ENCODE data around the gene MIEF2. TPM values are rescaled to one million over a fixed set of nuclear protein-coding genes. Genes with fewer than 3 reads are reported as not detected.
"Not testable (repeated sequence)": the region's sequence is repeated elsewhere in the genome, so short reads cannot be mapped to it uniquely, and the experiment has no call there.

Gene MIEF2
- total and polyA plus RNA-seq, 2 donors (not counting 3 experiments of a cell fraction or from before 2014, with no cell fraction given): 8.3 to 22.7 TPM

GRCh38 chr17:18213666-18214270 is 46.7 kb upstream of the MIEF2 start:
- H3K4me1 ChIP-seq (ENCODE audit: control insufficient read depth, extremely low read depth, insufficient read depth, low read length): no peaks in the 10 kb centered on the region
- no peak overlapping the region for H3K9ac ChIP-seq (replicated peaks; ENCODE audit: extremely low read depth, insufficient read depth, low read length)
- no peak overlapping the region for H3K27ac ChIP-seq (ENCODE audit: insufficient read depth, low read depth, low read length)
- ChIA-PET CTCF (interaction anchor here (1.0 to 1.6 kb wide), 2 partner anchors 73 kb away, joined by 3 to 6 read pairs; no protein-coding TSS in a partner anchor), POLR2A (interaction anchor here (0.7 kb wide), 1 partner anchor 22 kb away, joined by 3 read pairs; no protein-coding TSS in a partner anchor)
- no peak overlapping the region for H3K4me2 ChIP-seq (ENCODE audit: insufficient read depth, low read length)
- peaks cover 0 to 9% of the 10 kb centered on the region in 2 experiments for H3K36me3 ChIP-seq (ENCODE audit: control insufficient read depth in 2 of 2, extremely low read depth in 1 of 2, insufficient read depth in 2 of 2, low read length in 2 of 2)
- no peak for TF ChIP-seq MYC (IDR thresholded peaks at IDR 0.05; ENCODE audit: low read depth, low read length)
- no peak for TF ChIP-seq FOS (IDR thresholded peaks at IDR 0.05; ENCODE audit: borderline replicate concordance, insufficient read depth, low read length)
- no peak for TF ChIP-seq EZH2 (IDR thresholded peaks at IDR 0.05; ENCODE audit: borderline replicate concordance, low read depth, low read length, severe bottlenecking)
- TF ChIP-seq, protein P1, sequence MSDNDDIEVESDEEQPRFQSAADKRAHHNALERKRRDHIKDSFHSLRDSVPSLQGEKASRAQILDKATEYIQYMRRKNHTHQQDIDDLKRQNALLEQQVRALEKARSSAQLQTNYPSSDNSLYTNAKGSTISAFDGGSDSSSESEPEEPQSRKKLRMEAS (IDR thresholded peaks at IDR 0.05; ENCODE audit: insufficient read depth, insufficient read length): no peak
- TF ChIP-seq, protein P2, sequence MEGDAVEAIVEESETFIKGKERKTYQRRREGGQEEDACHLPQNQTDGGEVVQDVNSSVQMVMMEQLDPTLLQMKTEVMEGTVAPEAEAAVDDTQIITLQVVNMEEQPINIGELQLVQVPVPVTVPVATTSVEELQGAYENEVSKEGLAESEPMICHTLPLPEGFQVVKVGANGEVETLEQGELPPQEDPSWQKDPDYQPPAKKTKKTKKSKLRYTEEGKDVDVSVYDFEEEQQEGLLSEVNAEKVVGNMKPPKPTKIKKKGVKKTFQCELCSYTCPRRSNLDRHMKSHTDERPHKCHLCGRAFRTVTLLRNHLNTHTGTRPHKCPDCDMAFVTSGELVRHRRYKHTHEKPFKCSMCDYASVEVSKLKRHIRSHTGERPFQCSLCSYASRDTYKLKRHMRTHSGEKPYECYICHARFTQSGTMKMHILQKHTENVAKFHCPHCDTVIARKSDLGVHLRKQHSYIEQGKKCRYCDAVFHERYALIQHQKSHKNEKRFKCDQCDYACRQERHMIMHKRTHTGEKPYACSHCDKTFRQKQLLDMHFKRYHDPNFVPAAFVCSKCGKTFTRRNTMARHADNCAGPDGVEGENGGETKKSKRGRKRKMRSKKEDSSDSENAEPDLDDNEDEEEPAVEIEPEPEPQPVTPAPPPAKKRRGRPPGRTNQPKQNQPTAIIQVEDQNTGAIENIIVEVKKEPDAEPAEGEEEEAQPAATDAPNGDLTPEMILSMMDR (IDR thresholded peaks at IDR 0.05; ENCODE audit: extremely low read depth in 1 of 2, insufficient read depth in 1 of 2, low read depth in 1 of 2, low read length in 2 of 2): no peak
- no peak for TF ChIP-seq POLR2A (IDR thresholded peaks at IDR 0.05; ENCODE audit: low read depth, low read length)
- TF ChIP-seq POLR2AphosphoS5 (IDR thresholded peaks at IDR 0.05; ENCODE audit: insufficient read depth, low read depth, low read length): no peak
- no peak for TF ChIP-seq GATA2 (IDR thresholded peaks at IDR 0.05; ENCODE audit: insufficient read depth, insufficient read length, low read depth, low read length)
- no peak for TF ChIP-seq JUN (IDR thresholded peaks at IDR 0.05; ENCODE audit: borderline replicate concordance, insufficient read depth, insufficient read length, low read depth)
- H3K27me3 ChIP-seq (ENCODE audit: control insufficient read depth in 2 of 2, insufficient read depth in 2 of 2, low read length in 2 of 2): no peaks in the 10 kb centered on the region
- DNase-seq (ENCODE audit: low read depth, low spot score) (no peak), FAIRE-seq (no peak)
- H3K79me2 ChIP-seq (ENCODE audit: control insufficient read depth, insufficient read depth, low read length): no peaks in the 10 kb centered on the region
- BruUV-seq (replicated peaks): no TSS peak
- H3K9me1 ChIP-seq (replicated peaks; ENCODE audit: control insufficient read depth, extremely low read depth, insufficient read depth, low read length): no peaks in the 10 kb centered on the region
- dilution Hi-C loops (cut with MboI; ENCODE audit: extremely low pct_ligation_motif_present, low sequenced_read_pairs) (no loop called here), intact Hi-C loops (cut with micrococcal nuclease) (no loop called here)
- H2AFZ ChIP-seq (ENCODE audit: low read depth, low read length): no peak overlapping the region
- no peak overlapping the region for H3K4me3 ChIP-seq (replicated peaks in 1 of 3; ENCODE audit: insufficient read depth in 1 of 3, low read depth in 1 of 3, low read length in 3 of 3)
- H3K9me3 ChIP-seq (replicated peaks; ENCODE audit: control insufficient read depth, insufficient read depth, low read length): no peaks in the 10 kb centered on the region
- H4K20me1 ChIP-seq (replicated peaks; ENCODE audit: control insufficient read depth, extremely low read depth, insufficient read depth, low read length): no peaks in the 10 kb centered on the region

GRCh38 chr17:18216906-18217305 is 43.6 kb upstream of the MIEF2 start:
- H3K4me1 ChIP-seq (ENCODE audit: control insufficient read depth, extremely low read depth, insufficient read depth, low read length); H3K27me3 ChIP-seq (ENCODE audit: control insufficient read depth in 2 of 2, insufficient read depth in 2 of 2, low read length in 2 of 2); H4K20me1 ChIP-seq (replicated peaks; ENCODE audit: control insufficient read depth, extremely low read depth, insufficient read depth, low read length); H3K9ac ChIP-seq (replicated peaks; ENCODE audit: extremely low read depth, insufficient read depth, low read length); H3K79me2 ChIP-seq (ENCODE audit: control insufficient read depth, insufficient read depth, low read length); H3K9me1 ChIP-seq (replicated peaks; ENCODE audit: control insufficient read depth, extremely low read depth, insufficient read depth, low read length); H3K9me3 ChIP-seq (replicated peaks; ENCODE audit: control insufficient read depth, insufficient read depth, low read length); POLR2A ChIA-PET; H3K4me3 ChIP-seq (replicated peaks in 1 of 3; ENCODE audit: insufficient read depth in 1 of 3, low read depth in 1 of 3, low read length in 3 of 3); DNase-seq (ENCODE audit: low read depth, low spot score); FAIRE-seq; dilution Hi-C loops (cut with MboI; ENCODE audit: extremely low pct_ligation_motif_present, low sequenced_read_pairs); BruUV-seq (replicated peaks); H3K36me3 ChIP-seq (ENCODE audit: control insufficient read depth in 2 of 2, extremely low read depth in 1 of 2, insufficient read depth in 2 of 2, low read length in 2 of 2); H3K4me2 ChIP-seq (ENCODE audit: insufficient read depth, low read length); H2AFZ ChIP-seq (ENCODE audit: low read depth, low read length); H3K27ac ChIP-seq (ENCODE audit: insufficient read depth, low read depth, low read length): not testable (repeated sequence)
- intact Hi-C loops (cut with micrococcal nuclease): loop anchor here (1.0 to 5.0 kb wide), 2 partner anchors 44 to 75 kb away; no protein-coding TSS in a partner anchor
- CTCF ChIA-PET: interaction anchor here (0.7 to 2.6 kb wide), 15 partner anchors 9 to 340 kb away, joined by 3 to 13 read pairs (median 5); partner anchors contain the start of gene ALKBH5
